ENCODE measurements around the gene TNRC6B. TPM values are rescaled to one million over a fixed set of nuclear protein-coding genes. Genes with fewer than 3 reads are reported as not detected.

The TNRC6B gene
- total RNA-seq, 1 experiment from 2014 or later: 52.2 TPM

DNA sequence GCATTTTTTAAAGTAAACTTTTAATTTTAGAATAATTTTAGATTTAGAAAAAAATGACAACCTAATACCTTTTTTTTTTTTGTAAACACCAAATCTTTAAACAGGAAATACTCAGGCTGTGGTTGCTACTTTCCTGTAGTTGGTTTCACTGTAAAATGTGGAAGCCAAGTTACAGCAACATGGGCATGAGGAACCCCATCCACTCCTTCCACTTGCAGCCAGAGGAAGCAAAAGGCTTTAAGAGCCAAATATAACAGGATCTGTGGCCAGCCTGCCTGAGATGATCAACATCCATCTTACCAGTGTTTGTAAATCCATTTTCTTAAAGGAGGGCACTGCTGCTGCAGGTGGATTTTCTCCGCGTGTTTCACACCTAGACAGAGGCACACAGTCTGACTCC, 66.2 kb downstream of the TNRC6B start:
- intact Hi-C loops (cut with micrococcal nuclease; ENCODE audit: unreplicated experiment): no loop called here
- TF ChIP-seq, protein P1, sequence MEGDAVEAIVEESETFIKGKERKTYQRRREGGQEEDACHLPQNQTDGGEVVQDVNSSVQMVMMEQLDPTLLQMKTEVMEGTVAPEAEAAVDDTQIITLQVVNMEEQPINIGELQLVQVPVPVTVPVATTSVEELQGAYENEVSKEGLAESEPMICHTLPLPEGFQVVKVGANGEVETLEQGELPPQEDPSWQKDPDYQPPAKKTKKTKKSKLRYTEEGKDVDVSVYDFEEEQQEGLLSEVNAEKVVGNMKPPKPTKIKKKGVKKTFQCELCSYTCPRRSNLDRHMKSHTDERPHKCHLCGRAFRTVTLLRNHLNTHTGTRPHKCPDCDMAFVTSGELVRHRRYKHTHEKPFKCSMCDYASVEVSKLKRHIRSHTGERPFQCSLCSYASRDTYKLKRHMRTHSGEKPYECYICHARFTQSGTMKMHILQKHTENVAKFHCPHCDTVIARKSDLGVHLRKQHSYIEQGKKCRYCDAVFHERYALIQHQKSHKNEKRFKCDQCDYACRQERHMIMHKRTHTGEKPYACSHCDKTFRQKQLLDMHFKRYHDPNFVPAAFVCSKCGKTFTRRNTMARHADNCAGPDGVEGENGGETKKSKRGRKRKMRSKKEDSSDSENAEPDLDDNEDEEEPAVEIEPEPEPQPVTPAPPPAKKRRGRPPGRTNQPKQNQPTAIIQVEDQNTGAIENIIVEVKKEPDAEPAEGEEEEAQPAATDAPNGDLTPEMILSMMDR (conservative IDR thresholded peaks at IDR 0.05; ENCODE audit: low read depth, low read length): no peak
- no peak for TF ChIP-seq EZH2 (IDR thresholded peaks at IDR 0.05; ENCODE audit: borderline replicate concordance, low read depth, low read length, poor library complexity, severe bottlenecking)
- H3K27me3 ChIP-seq (replicated peaks; ENCODE audit: insufficient read depth, low read depth, low read length, poor library complexity): no peaks in the 10 kb centered on the region
- H3K36me3 ChIP-seq (ENCODE audit: insufficient read depth, low read length, poor library complexity, severe bottlenecking): peaks cover 11% of the 10 kb centered on the region
- peaks cover 2% of the 10 kb centered on the region for H3K4me1 ChIP-seq (ENCODE audit: insufficient read depth, low read length, poor library complexity, severe bottlenecking)
- DNase-seq (ENCODE audit: low spot score): no peak
- H3K9me3 ChIP-seq (ENCODE audit: low read depth, low read length, poor library complexity, severe bottlenecking): no peaks in the 10 kb centered on the region
- H3K4me3 ChIP-seq (ENCODE audit: low read depth, low read length, poor library complexity, severe bottlenecking): no peak overlapping the region
- BruUV-seq (replicated peaks): no TSS peak
- ChIA-PET CTCF (no interaction called here), POLR2A (ENCODE audit: low non-redundant PET) (no interaction called here)
- H3K27ac ChIP-seq (ENCODE audit: low read depth, low read length, poor library complexity, severe bottlenecking): no peak overlapping the region

DNA sequence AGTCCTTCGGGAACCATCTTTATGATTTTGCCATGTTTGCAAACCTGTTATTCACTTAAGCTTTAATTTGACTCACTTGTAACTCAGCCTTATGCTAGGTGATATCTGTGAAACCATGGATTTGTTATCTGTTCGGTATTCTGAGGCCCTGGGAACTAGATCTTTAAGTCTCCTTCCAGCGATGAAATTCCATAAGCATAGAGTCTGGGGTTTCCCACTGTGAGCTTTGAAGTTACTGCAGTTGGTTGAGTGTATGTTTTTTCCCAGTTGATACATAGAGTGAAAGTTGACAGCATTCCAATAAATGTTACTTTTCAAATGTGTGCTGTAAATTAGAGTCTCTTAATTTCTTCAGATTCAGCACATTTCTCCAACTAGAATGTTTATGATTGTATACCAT, 66.9 kb downstream of the TNRC6B start:
- Histone ChIP-seq H3K27ac (ENCODE audit: low read depth, low read length, poor library complexity, severe bottlenecking) (no peak overlapping the region), H3K4me3 (ENCODE audit: low read depth, low read length, poor library complexity, severe bottlenecking) (no peak overlapping the region), H3K4me1 (ENCODE audit: insufficient read depth, low read length, poor library complexity, severe bottlenecking) (peaks cover 3% of the 10 kb centered on the region), H3K9me3 (ENCODE audit: low read depth, low read length, poor library complexity, severe bottlenecking) (no peaks in the 10 kb centered on the region), H3K36me3 (ENCODE audit: insufficient read depth, low read length, poor library complexity, severe bottlenecking) (peaks cover 11% of the 10 kb centered on the region), H3K27me3 (replicated peaks; ENCODE audit: insufficient read depth, low read depth, low read length, poor library complexity) (no peaks in the 10 kb centered on the region)
- intact Hi-C loops (cut with micrococcal nuclease; ENCODE audit: unreplicated experiment): no loop called here
- ChIA-PET POLR2A (ENCODE audit: low non-redundant PET) (no interaction called here), CTCF (no interaction called here)
- no peak for DNase-seq (ENCODE audit: low spot score)
- TF ChIP-seq, protein P1 (conservative IDR thresholded peaks at IDR 0.05; ENCODE audit: low read depth, low read length): no peak
- TF ChIP-seq EZH2 (IDR thresholded peaks at IDR 0.05; ENCODE audit: borderline replicate concordance, low read depth, low read length, poor library complexity, severe bottlenecking): no peak
- no TSS peak for BruUV-seq (replicated peaks)

DNA sequence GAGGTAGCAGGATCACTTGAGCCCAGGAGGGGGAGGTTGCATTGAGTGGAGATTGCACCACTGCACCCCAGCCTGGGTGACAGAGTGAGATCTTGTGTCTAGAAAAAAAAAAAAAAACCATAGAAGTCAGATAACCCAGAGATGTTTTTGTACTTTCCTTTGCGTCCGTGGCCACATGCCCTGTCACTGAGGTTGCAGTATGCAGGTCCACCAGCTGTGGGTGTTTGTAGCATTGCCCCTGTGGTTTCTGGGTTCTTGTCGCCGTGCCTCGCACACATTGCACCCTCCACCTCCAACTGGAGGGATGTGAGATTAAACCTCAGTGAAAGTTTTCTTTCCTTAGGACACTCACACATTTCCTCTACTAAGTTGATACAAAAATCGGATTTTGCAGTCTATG, 70.3 kb downstream of the TNRC6B start:
- no peak overlapping the region for H3K4me3 ChIP-seq (ENCODE audit: low read depth, low read length, poor library complexity, severe bottlenecking)
- H3K9me3 ChIP-seq (ENCODE audit: low read depth, low read length, poor library complexity, severe bottlenecking): no peaks in the 10 kb centered on the region
- ChIA-PET CTCF (no interaction called here), POLR2A (ENCODE audit: low non-redundant PET) (no interaction called here)
- intact Hi-C loops (cut with micrococcal nuclease; ENCODE audit: unreplicated experiment): no loop called here
- H3K4me1 ChIP-seq (ENCODE audit: insufficient read depth, low read length, poor library complexity, severe bottlenecking): peaks cover 3% of the 10 kb centered on the region
- no peak overlapping the region for H3K27ac ChIP-seq (ENCODE audit: low read depth, low read length, poor library complexity, severe bottlenecking)
- H3K27me3 ChIP-seq (replicated peaks; ENCODE audit: insufficient read depth, low read depth, low read length, poor library complexity): no peaks in the 10 kb centered on the region
- DNase-seq (ENCODE audit: low spot score): no peak
- no TSS peak for BruUV-seq (replicated peaks)
- peaks cover 11% of the 10 kb centered on the region for H3K36me3 ChIP-seq (ENCODE audit: insufficient read depth, low read length, poor library complexity, severe bottlenecking)
- TF ChIP-seq EZH2 (IDR thresholded peaks at IDR 0.05; ENCODE audit: borderline replicate concordance, low read depth, low read length, poor library complexity, severe bottlenecking): no peak
- TF ChIP-seq, protein P1 (conservative IDR thresholded peaks at IDR 0.05; ENCODE audit: low read depth, low read length): no peak
